ENCODE measurements around the gene CAPN14. TPM values are rescaled to one million over a fixed set of nuclear protein-coding genes. Genes with fewer than 3 reads are reported as not detected.

CAPN14 gene
- total RNA-seq, 1 experiment from 2014 or later, result not detected

GRCh38 chr2:31166925-31167324, 50.4 kb downstream of the CAPN14 start:
- POLR2A ChIA-PET, result no interaction called here
- TF ChIP-seq TCF7L2 (IDR thresholded peaks at IDR 0.05; ENCODE audit: borderline replicate concordance, extremely low read depth, insufficient read depth, insufficient read length) (no peak), SRF (IDR thresholded peaks at IDR 0.05; ENCODE audit: low read depth) (no peak), POLR2A (IDR thresholded peaks at IDR 0.05; ENCODE audit: borderline replicate concordance, extremely low read depth, insufficient read depth, insufficient read length) (no peak), SP1 (IDR thresholded peaks at IDR 0.05; ENCODE audit: low read depth) (no peak), POLR2AphosphoS5 (IDR thresholded peaks at IDR 0.05; ENCODE audit: low read depth, low read length) (no peak), ATF3 (IDR thresholded peaks at IDR 0.05) (no peak), REST (IDR thresholded peaks at IDR 0.05; ENCODE audit: low read depth) (no peak), ZFX (IDR thresholded peaks at IDR 0.05) (no peak), FOSL1 (IDR thresholded peaks at IDR 0.05; ENCODE audit: low read depth) (no peak), EGR1 (IDR thresholded peaks at IDR 0.05; ENCODE audit: low read depth) (no peak), MAX (IDR thresholded peaks at IDR 0.05) (no peak), CBX3 (IDR thresholded peaks at IDR 0.05; ENCODE audit: low read depth) (no peak), CEBPB (IDR thresholded peaks at IDR 0.05; ENCODE audit: low read depth) (no peak), YY1 (IDR thresholded peaks at IDR 0.05; ENCODE audit: extremely low read depth, insufficient replicate concordance, low read depth, low read length) (no peak), EZH2phosphoT487 (IDR thresholded peaks at IDR 0.05; ENCODE audit: borderline replicate concordance) (no peak), JUND (IDR thresholded peaks at IDR 0.05) (no peak)
- TF ChIP-seq, protein P1, sequence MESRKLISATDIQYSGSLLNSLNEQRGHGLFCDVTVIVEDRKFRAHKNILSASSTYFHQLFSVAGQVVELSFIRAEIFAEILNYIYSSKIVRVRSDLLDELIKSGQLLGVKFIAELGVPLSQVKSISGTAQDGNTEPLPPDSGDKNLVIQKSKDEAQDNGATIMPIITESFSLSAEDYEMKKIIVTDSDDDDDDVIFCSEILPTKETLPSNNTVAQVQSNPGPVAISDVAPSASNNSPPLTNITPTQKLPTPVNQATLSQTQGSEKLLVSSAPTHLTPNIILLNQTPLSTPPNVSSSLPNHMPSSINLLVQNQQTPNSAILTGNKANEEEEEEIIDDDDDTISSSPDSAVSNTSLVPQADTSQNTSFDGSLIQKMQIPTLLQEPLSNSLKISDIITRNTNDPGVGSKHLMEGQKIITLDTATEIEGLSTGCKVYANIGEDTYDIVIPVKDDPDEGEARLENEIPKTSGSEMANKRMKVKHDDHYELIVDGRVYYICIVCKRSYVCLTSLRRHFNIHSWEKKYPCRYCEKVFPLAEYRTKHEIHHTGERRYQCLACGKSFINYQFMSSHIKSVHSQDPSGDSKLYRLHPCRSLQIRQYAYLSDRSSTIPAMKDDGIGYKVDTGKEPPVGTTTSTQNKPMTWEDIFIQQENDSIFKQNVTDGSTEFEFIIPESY (IDR thresholded peaks at IDR 0.05; ENCODE audit: extremely low read depth, insufficient replicate concordance, low read length), result no peak
- H3K79me2 ChIP-seq (ENCODE audit: insufficient read depth, low read length), result no peaks in the 10 kb centered on the region
- H3K4me1 ChIP-seq (ENCODE audit: control insufficient read depth in 1 of 2, insufficient read depth in 2 of 2, low read length in 2 of 2), result no peaks in the 10 kb centered on the region
- H4K20me1 ChIP-seq (ENCODE audit: insufficient read depth), result no peaks in the 10 kb centered on the region
- H3K4me3 ChIP-seq (replicated peaks in 1 of 2; ENCODE audit: low read depth in 1 of 2, low read length in 2 of 2), result no peak overlapping the region
- H3K9me2 ChIP-seq (ENCODE audit: insufficient read depth), result no peaks in the 10 kb centered on the region
- CTCF ChIA-PET, result no interaction called here
- ATAC-seq (no peak), DNase-seq (ENCODE audit: low read depth, low spot score) (no peak)
- no peak overlapping the region for H3K9ac ChIP-seq (ENCODE audit: low read length)
- intact Hi-C loops (cut with micrococcal nuclease), result no loop called here
- H3K9me3 ChIP-seq (ENCODE audit: control insufficient read depth in 1 of 2, insufficient read depth in 1 of 2, low read depth in 1 of 2, low read length in 2 of 2), result no peaks in the 10 kb centered on the region
- no peak overlapping the region for H3K4me2 ChIP-seq (ENCODE audit: low read length)
- RAD21 ChIA-PET (ENCODE audit: low non-redundant PET in 1 of 2, low total read pairs in 2 of 2, uncharacterized antibody in 2 of 2, unreplicated experiment in 2 of 2), result no interaction called here
- H3K27me3 ChIP-seq (ENCODE audit: insufficient read depth, low read length), result peaks cover 32% of the 10 kb centered on the region; the same call in 1 of the 2 replicates
- no peak overlapping the region for H2AFZ ChIP-seq (ENCODE audit: low read depth, low read length, poor library complexity, severe bottlenecking)
- no peak overlapping the region for H3K27ac ChIP-seq (ENCODE audit: low read depth, low read length)
- no TSS peak for BruUV-seq (replicated peaks)
- H3K36me3 ChIP-seq (ENCODE audit: control insufficient read depth in 1 of 2, insufficient read depth in 2 of 2, low read length in 2 of 2), result no peaks in the 10 kb centered on the region
